ENCODE data around the gene TUBA3C.

DNA sequence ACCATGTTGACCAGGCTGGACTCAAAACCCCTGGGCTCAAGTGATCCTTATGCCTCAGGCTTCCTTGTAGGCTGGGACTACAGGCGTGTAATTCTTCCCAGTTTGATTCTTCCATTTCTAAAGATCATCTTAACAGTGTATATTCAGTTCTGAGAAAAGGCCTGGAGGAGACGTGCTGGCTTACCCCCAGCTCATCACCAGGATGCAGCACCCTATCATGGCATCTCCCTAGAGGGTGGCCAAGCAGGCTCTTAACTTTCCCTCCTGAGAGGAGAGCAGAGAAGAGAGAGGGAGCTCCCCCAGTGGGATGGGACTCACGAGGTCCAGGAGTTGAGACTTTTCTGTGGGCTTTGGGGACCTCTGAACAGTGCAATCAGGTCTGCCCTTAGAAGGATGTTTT is 2.1 kb upstream of the TUBA3C start:
- TF ChIP-seq, protein P1, sequence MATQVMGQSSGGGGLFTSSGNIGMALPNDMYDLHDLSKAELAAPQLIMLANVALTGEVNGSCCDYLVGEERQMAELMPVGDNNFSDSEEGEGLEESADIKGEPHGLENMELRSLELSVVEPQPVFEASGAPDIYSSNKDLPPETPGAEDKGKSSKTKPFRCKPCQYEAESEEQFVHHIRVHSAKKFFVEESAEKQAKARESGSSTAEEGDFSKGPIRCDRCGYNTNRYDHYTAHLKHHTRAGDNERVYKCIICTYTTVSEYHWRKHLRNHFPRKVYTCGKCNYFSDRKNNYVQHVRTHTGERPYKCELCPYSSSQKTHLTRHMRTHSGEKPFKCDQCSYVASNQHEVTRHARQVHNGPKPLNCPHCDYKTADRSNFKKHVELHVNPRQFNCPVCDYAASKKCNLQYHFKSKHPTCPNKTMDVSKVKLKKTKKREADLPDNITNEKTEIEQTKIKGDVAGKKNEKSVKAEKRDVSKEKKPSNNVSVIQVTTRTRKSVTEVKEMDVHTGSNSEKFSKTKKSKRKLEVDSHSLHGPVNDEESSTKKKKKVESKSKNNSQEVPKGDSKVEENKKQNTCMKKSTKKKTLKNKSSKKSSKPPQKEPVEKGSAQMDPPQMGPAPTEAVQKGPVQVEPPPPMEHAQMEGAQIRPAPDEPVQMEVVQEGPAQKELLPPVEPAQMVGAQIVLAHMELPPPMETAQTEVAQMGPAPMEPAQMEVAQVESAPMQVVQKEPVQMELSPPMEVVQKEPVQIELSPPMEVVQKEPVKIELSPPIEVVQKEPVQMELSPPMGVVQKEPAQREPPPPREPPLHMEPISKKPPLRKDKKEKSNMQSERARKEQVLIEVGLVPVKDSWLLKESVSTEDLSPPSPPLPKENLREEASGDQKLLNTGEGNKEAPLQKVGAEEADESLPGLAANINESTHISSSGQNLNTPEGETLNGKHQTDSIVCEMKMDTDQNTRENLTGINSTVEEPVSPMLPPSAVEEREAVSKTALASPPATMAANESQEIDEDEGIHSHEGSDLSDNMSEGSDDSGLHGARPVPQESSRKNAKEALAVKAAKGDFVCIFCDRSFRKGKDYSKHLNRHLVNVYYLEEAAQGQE (IDR thresholded peaks at IDR 0.05; ENCODE audit: unreplicated experiment) = no peak
- TF ChIP-seq, protein P2, sequence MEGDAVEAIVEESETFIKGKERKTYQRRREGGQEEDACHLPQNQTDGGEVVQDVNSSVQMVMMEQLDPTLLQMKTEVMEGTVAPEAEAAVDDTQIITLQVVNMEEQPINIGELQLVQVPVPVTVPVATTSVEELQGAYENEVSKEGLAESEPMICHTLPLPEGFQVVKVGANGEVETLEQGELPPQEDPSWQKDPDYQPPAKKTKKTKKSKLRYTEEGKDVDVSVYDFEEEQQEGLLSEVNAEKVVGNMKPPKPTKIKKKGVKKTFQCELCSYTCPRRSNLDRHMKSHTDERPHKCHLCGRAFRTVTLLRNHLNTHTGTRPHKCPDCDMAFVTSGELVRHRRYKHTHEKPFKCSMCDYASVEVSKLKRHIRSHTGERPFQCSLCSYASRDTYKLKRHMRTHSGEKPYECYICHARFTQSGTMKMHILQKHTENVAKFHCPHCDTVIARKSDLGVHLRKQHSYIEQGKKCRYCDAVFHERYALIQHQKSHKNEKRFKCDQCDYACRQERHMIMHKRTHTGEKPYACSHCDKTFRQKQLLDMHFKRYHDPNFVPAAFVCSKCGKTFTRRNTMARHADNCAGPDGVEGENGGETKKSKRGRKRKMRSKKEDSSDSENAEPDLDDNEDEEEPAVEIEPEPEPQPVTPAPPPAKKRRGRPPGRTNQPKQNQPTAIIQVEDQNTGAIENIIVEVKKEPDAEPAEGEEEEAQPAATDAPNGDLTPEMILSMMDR (conservative IDR thresholded peaks at IDR 0.05; ENCODE audit: low read depth in 2 of 2) = no peak
- TF ChIP-seq CREB1 (CRISPR knock-in tag; IDR thresholded peaks at IDR 0.05; ENCODE audit: low read depth) = no peak
- TF ChIP-seq EZH2 (IDR thresholded peaks at IDR 0.05; ENCODE audit: low read depth, unreplicated experiment) = no peak
- TF ChIP-seq, protein P3, sequence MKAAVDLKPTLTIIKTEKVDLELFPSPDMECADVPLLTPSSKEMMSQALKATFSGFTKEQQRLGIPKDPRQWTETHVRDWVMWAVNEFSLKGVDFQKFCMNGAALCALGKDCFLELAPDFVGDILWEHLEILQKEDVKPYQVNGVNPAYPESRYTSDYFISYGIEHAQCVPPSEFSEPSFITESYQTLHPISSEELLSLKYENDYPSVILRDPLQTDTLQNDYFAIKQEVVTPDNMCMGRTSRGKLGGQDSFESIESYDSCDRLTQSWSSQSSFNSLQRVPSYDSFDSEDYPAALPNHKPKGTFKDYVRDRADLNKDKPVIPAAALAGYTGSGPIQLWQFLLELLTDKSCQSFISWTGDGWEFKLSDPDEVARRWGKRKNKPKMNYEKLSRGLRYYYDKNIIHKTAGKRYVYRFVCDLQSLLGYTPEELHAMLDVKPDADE (IDR thresholded peaks at IDR 0.05) = no peak
- no peak for TF ChIP-seq POLR2AphosphoS5 (IDR thresholded peaks at IDR 0.05; ENCODE audit: low read depth)
- TF ChIP-seq, protein P4, sequence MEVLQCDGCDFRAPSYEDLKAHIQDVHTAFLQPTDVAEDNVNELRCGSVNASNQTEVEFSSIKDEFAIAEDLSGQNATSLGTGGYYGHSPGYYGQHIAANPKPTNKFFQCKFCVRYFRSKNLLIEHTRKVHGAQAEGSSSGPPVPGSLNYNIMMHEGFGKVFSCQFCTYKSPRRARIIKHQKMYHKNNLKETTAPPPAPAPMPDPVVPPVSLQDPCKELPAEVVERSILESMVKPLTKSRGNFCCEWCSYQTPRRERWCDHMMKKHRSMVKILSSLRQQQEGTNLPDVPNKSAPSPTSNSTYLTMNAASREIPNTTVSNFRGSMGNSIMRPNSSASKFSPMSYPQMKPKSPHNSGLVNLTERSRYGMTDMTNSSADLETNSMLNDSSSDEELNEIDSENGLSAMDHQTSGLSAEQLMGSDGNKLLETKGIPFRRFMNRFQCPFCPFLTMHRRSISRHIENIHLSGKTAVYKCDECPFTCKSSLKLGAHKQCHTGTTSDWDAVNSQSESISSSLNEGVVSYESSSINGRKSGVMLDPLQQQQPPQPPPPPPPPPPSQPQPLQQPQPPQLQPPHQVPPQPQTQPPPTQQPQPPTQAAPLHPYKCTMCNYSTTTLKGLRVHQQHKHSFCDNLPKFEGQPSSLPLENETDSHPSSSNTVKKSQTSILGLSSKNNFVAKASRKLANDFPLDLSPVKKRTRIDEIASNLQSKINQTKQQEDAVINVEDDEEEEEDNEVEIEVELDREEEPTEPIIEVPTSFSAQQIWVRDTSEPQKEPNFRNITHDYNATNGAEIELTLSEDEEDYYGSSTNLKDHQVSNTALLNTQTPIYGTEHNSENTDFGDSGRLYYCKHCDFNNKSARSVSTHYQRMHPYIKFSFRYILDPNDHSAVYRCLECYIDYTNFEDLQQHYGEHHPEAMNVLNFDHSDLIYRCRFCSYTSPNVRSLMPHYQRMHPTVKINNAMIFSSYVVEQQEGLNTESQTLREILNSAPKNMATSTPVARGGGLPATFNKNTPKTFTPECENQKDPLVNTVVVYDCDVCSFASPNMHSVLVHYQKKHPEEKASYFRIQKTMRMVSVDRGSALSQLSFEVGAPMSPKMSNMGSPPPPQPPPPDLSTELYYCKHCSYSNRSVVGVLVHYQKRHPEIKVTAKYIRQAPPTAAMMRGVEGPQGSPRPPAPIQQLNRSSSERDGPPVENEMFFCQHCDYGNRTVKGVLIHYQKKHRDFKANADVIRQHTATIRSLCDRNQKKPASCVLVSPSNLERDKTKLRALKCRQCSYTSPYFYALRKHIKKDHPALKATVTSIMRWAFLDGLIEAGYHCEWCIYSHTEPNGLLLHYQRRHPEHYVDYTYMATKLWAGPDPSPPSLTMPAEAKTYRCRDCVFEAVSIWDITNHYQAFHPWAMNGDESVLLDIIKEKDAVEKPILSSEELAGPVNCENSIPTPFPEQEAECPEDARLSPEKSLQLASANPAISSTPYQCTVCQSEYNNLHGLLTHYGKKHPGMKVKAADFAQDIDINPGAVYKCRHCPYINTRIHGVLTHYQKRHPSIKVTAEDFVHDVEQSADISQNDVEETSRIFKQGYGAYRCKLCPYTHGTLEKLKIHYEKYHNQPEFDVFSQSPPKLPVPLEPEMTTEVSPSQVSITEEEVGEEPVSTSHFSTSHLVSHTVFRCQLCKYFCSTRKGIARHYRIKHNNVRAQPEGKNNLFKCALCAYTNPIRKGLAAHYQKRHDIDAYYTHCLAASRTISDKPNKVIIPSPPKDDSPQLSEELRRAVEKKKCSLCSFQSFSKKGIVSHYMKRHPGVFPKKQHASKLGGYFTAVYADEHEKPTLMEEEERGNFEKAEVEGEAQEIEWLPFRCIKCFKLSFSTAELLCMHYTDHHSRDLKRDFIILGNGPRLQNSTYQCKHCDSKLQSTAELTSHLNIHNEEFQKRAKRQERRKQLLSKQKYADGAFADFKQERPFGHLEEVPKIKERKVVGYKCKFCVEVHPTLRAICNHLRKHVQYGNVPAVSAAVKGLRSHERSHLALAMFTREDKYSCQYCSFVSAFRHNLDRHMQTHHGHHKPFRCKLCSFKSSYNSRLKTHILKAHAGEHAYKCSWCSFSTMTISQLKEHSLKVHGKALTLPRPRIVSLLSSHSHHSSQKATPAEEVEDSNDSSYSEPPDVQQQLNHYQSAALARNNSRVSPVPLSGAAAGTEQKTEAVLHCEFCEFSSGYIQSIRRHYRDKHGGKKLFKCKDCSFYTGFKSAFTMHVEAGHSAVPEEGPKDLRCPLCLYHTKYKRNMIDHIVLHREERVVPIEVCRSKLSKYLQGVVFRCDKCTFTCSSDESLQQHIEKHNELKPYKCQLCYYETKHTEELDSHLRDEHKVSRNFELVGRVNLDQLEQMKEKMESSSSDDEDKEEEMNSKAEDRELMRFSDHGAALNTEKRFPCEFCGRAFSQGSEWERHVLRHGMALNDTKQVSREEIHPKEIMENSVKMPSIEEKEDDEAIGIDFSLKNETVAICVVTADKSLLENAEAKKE (CRISPR knock-in tag; IDR thresholded peaks at IDR 0.05) = no peak
- no peak for TF ChIP-seq STAT1 (IDR thresholded peaks at IDR 0.05; ENCODE audit: unreplicated experiment)
